NCI-H187 treated with DMSO at 0.1 percent for 48 hours (cell line): Measurements from ENCODE around the gene NFIX.

ENCODE experiments used
- DNase-seq: peaks from one replicate; lab custom pipeline; 2025; lab: John Stamatoyannopoulos, UW

The NFIX gene

GRCh38 chr19:13020002-13020414 lies 24.7 kb downstream of the NFIX start:
- no peak for DNase-seq

DNA sequence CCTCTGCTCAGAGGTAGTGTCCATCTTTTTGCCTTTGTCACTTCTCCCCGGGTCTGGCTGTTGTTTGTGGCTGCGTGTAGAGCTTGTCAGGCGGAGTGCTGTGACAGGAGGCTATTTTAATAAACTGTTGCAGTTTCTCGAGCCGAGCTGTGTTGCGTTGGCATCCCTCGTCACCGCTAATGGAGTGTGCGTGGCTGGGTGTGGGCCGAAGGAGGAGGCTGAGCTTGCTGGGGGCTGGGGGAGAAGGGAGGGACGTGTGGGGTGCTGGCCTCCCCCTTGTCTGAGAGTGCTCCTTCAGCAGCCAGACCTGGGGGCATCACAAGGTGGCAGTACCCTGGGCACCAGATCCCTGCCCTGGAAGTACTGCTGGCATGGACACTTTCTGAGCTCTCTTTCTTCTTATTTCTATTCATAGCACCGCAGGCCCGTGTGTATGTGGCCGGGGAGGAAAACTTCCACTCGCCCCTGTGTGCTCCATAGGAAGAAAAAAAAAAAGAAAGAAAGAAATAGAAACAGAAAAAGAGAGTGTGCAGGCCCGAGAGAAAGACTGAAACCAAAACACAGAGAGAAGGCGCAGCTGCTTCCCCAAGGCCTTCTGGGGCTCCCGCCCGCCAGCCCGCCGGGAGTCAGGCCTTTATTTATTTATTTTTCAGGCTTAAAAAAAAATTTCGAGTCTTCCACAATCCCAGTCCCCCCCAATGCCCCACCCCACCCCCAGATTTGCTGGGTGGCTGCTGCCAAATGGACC lies 27.0 kb downstream of the NFIX start:
- DNase-seq: no peak

DNA sequence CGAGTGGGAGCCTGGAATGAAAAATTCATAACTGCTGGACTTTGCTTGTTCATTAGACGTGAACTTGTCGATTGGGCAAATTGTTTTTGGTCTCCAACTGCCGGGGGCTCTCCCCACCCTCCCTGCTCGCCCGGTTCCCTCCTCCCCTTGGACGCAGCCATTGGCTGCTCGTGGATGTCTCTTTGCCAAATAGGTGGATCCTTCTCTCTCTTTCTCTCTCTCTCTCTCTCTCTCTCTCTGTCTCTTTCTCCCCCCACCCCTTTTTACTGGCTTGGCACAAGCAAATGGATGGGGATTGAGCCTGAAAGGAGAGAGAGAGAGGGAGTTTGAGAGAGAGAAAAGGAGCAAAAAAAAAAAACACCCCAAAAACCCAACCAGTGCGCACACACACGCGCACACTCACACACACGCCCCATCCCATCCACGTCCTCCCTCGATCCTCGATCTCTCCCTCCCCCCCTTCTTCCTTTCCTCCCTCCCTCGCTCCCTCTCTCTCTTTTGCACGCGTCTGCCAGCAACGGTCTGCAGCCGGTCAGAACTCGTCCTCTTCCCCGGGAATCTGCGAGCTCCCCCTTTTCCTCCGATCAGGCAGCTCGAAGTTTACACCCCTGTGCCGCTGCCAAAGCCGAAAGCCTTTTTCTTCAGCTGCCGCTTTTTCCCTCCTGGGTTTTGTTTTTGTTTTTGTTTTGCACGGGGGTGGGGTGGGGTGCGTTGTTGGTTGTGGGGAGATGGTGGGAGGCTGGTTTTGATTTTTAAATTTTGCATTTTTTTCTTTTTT lies 27.8 kb downstream of the NFIX start:
- DNase-seq: no peak

GRCh38 chr19:13023656-13024055 lies 28.4 kb downstream of the NFIX start:
- DNase-seq: no peak

- no peak for DNase-seq
These were observed 29.1 kb downstream of the NFIX start for GRCh38 chr19:13024126-13024950.

- no peak for DNase-seq
These were observed 29.8 kb downstream of the NFIX start for GRCh38 chr19:13024951-13025697.

- no peak for DNase-seq
These were observed 30.7 kb downstream of the NFIX start for GRCh38 chr19:13025819-13026456.

- DNase-seq: no peak
These were observed 31.4 kb downstream of the NFIX start for GRCh38 chr19:13026462-13027370.

- DNase-seq: no peak
These were observed 32.3 kb downstream of the NFIX start for GRCh38 chr19:13027557-13027956.

DNA sequence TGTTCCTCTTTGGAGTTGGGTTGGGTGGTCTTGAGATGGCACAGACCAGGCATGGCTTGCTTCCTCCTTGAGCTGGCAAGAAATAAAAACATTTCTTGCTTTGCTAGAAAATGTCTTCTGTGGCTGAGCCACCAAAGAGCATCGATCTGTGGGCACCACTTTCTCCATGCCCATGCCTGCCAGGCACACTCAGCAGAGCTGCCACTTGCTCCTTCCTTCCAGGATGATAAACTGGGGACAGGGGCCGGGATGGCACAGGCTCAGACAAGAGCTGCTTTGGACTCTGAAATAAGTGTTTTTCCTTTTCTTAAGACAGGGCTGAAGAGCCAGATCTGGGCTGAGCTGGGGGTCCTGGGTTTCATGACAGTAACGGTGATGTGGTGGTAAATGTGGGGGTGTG lies 32.8 kb downstream of the NFIX start:
- DNase-seq: no peak

GRCh38 chr19:13029301-13029880 lies 34.1 kb downstream of the NFIX start:
- no peak for DNase-seq

DNA sequence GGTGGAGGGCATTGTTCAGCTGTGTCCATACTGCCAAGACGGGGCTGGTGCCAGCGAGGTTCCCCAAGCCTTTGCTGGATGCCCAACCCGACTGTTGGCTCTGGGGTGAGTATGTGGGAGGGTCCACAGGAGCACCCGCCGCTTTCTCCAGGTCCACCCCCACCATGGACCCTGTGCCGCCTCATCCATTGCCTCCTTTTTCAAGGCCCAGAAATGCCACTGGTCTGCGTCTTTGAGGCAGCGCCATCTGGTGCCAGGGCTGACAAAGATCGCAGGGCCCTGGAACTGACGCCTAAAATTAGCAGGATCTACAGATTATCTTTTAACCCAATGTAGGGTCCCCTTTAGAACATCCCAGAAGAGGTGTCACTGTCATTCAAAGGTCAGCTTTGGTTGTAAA lies 34.6 kb downstream of the NFIX start:
- no peak for DNase-seq

DNA sequence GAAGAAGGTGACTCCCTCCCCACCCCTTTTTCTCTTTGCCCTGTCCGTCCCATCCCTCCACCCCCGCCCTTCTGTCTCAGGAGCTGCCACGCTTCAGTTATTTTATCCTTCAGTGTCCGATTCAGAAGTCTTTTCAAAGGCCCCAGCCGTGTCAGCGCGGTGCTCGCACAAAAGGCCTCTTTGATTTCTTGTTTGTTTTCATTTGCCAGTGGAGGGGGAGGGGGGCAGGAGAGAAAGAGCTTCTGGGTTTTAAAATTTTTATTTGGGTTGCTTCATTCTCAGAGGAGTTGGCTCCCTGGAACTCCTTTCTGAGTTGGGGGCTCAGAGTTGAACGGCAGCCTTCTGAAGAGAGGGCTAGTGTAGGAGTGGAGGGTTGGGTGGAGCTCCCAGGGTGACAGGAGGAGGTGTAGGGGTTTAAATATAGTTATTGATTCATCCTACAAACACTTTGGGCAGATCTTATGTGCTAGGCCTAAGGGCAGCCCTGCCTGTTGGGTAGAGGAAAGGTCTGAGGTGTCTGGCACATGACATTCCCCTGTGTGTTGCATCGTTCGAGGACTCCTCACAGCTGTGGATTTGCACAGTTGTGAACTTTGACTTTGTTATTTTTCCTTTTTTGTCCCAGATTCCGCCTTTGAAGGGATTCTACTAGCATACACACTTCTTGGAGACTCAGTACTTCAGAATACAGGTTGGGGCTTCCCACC lies 36.8 kb downstream of the NFIX start:
- DNase-seq: no peak

GRCh38 chr19:13032837-13033236 lies 37.6 kb downstream of the NFIX start:
- DNase-seq: no peak

- DNase-seq: no peak
These were observed 38.0 kb downstream of the NFIX start for GRCh38 chr19:13033244-13033643.

DNA sequence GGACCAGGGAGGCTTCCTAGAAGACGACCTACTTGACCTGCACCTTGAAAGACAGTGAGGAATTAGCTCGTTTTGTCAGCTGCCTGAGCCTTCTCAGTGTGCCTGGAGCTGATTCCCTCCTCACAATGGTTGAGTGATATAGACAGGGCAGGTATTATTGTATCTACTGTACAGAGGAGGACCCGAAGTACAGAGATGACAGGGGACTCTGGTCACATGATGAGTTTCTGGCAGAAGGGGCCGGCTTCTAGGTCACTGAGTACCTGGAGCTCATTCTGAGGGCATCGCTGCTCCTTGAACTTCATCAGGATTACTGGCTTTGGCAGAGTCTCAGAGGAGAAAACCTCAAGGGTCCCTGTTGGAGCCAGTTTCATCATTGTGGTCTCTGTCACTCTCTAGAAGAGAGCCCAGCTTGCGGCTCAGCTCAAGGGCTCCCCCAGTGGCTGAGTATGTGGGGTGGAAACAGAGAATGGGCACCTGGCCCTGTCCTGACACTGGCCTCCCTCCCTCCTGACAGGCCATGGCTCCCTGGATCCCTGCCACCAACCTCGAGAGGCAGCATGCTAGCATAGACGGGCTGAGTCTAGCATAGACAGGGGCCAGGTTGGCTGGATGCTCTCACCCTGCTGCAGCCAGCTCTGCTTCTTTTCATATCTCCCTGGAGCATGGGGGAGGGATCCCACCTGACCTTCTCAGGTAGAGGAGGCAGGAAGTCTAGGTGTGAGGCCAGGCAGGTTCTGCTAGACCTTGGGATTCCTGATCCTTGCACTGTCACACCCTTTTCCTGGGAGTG lies 38.7 kb downstream of the NFIX start:
- DNase-seq: no peak

- DNase-seq: no peak
These were observed 39.4 kb downstream of the NFIX start for GRCh38 chr19:13034636-13035035.

DNA sequence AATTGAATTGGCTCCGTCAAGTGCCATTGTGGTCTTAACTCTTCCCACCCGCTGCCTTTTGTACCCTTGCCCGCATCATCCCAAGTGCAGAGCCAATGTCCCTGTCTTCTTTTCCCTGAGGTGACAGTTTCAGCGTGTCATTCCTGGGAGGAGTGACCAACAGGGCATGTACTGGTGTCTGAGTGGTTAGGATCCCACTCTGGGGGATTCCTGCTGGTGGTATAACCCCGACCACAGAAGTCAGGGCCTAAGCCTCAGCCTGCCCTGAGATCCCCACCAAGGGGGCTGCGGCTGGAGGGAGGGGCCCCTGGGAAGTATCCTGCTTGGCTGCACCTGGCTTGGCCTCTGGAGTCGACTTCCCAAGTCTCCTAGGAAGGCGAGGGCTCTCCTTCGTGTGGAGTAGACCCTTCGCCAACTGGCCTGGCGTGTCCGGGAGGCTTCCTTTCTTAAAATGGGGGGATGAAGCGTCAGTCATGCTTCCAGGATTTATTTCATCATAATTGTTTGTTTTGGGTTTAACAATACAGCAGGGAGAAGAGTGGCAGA lies 40.6 kb downstream of the NFIX start:
- DNase-seq: no peak
